SK-N-SH (cell line): Measurements from ENCODE around the gene ACSS1. TPM values are rescaled to one million over a fixed set of nuclear protein-coding genes. Genes with fewer than 3 reads are reported as not detected.

Experiments used
- CTCF ChIA-PET: fragments of 300-600, 350-600 bp; formaldehyde crosslinking; extraction: SDS; loops from one replicate; lab custom pipeline; 2021; lab: Yijun Ruan, JAX
- POLR2A ChIA-PET: fragments of 350-600 bp; sonication (Branson Sonifier 250); formaldehyde crosslinking; extraction: SDS; loops from one replicate; lab custom pipeline; 2020; ENCODE audit warnings: antibody characterized with exemption, inconsistent platforms; lab: Yijun Ruan, JAX
- DNase-seq: peaks from one replicate; pipeline ENCODE4 v3.0.0; 2012
- H2AFZ ChIP-seq: fragments of 200-600 bp; sonication (generic); 2 replicates; pipeline ENCODE4 v1.8.1; 2016; ENCODE audit warnings: antibody characterized with exemption, mild to moderate bottlenecking, low read depth
- H3F3A ChIP-seq: fragments of 200-600 bp; sonication (generic); replicated peaks from 2 replicates; pipeline ENCODE3; 2016; ENCODE audit warnings: antibody characterized with exemption, mild to moderate bottlenecking; ENCODE audit not compliant: insufficient read depth
- H3K27ac ChIP-seq, 2 experiments: fragments of 200-500 bp in 1 of 2; fragments of 200-600 bp in 1 of 2; sonication (Bioruptor generic) in 1 of 2; sonication (generic), shearing (Covaris generic) in 1 of 2; 2 replicates each; pipeline versions ENCODE4 v1.5.1 to v1.6.1; 2014 to 2016; ENCODE audit warnings: low read depth in 2 of 2, inconsistent platforms in 1 of 2, low read length in 1 of 2, mild to moderate bottlenecking in 1 of 2, mixed read lengths in 1 of 2
- H3K27me3 ChIP-seq: fragments of 200-600 bp; sonication (generic), shearing (Covaris generic); 2 replicates; pipeline ENCODE4 v1.6.1; 2016; ENCODE audit warnings: mixed run types; ENCODE audit not compliant: insufficient read depth
- H3K36me3 ChIP-seq, 2 experiments: fragments of 200-500 bp in 1 of 2; fragments of 200-600 bp in 1 of 2; sonication (Bioruptor generic) in 1 of 2; sonication (generic) in 1 of 2; replicated peaks in 1 of 2; 2 replicates each; pipeline versions ENCODE3 to v1.5.1; 2014 to 2016; ENCODE audit warnings: low read length in 1 of 2, mild to moderate bottlenecking in 1 of 2; ENCODE audit not compliant: insufficient read depth in 2 of 2, control insufficient read depth in 1 of 2
- H3K4me1 ChIP-seq, 2 experiments: fragments of 200-500 bp in 1 of 2; fragments of 200-600 bp in 1 of 2; sonication (Bioruptor generic) in 1 of 2; sonication (generic), shearing (Covaris generic) in 1 of 2; 2 replicates each; pipeline versions ENCODE4 v1.5.1 to v1.6.1; 2014 to 2016; ENCODE audit warnings: low read depth in 1 of 2, low read length in 1 of 2, mixed run types in 1 of 2; ENCODE audit not compliant: insufficient read depth in 2 of 2, control insufficient read depth in 1 of 2
- H3K4me2 ChIP-seq: fragments of 200-600 bp; sonication (generic), shearing (Covaris generic); 2 replicates; pipeline ENCODE4 v1.6.1; 2017; ENCODE audit warnings: mixed run types
- H3K4me3 ChIP-seq, 2 experiments: fragments of 200-500 bp in 1 of 2; fragments of 200-600 bp in 1 of 2; sonication (Bioruptor generic) in 1 of 2; sonication (generic), shearing (Covaris generic) in 1 of 2; 2 replicates each; pipeline versions ENCODE4 v1.5.1 to v1.8.1; 2014 to 2016; ENCODE audit warnings: low read depth in 2 of 2, inconsistent platforms in 1 of 2, low read length in 1 of 2, mild to moderate bottlenecking in 1 of 2, mixed read lengths in 1 of 2, moderate library complexity in 1 of 2
- H3K79me2 ChIP-seq: fragments of 200-600 bp; sonication (generic); 2 replicates; pipeline ENCODE4 v1.8.1; 2017; ENCODE audit warnings: mild to moderate bottlenecking; ENCODE audit not compliant: insufficient read depth
- H3K9ac ChIP-seq: fragments of 200-600 bp; sonication (generic); 2 replicates; pipeline ENCODE4 v1.6.1; 2017; ENCODE audit warnings: mixed run types
- H3K9me2 ChIP-seq: fragments of 200-600 bp; sonication (generic); 2 replicates; pipeline ENCODE4 v1.6.1; 2017; ENCODE audit warnings: mixed run types
- H3K9me3 ChIP-seq: fragments of 200-600 bp; sonication (generic); 2 replicates; pipeline ENCODE4 v1.6.1; 2017; ENCODE audit warnings: mixed run types, mild to moderate bottlenecking, moderate library complexity
- H4K20me1 ChIP-seq: fragments of 200-600 bp; sonication (generic); 2 replicates; pipeline ENCODE4 v1.6.1; 2017; ENCODE audit warnings: mild to moderate bottlenecking, mixed run types; ENCODE audit not compliant: insufficient read depth
- EZH2phosphoT487 ChIP-seq: fragments of 200-600 bp; sonication (generic); IDR thresholded peaks from 2 replicates; pipeline ENCODE4 v1.6.1; 2017; ENCODE audit warnings: low read depth, mixed run types, mild to moderate bottlenecking, antibody characterized with exemption, moderate library complexity, borderline replicate concordance
- FOSL2 ChIP-seq: IDR thresholded peaks from 2 replicates; pipeline ENCODE4 v1.4.0; 2012; ENCODE audit warnings: low read depth, mild to moderate bottlenecking, moderate library complexity, borderline replicate concordance
- GABPA ChIP-seq: IDR thresholded peaks from 2 replicates; pipeline ENCODE4 v1.4.0; 2012; ENCODE audit warnings: low read depth, mild to moderate bottlenecking
- MXI1 ChIP-seq: IDR thresholded peaks from 2 replicates; pipeline ENCODE4 v1.6.1; 2012; ENCODE audit warnings: mild to moderate bottlenecking, low read depth, low read length, improper control_type of control experiment
- RAD21 ChIP-seq: IDR thresholded peaks from 2 replicates; pipeline ENCODE4 v1.6.1; 2012; ENCODE audit warnings: mild to moderate bottlenecking, low read length
- RCOR1 ChIP-seq: fragments of 150-350 bp; IDR thresholded peaks from 2 replicates; pipeline ENCODE4 v1.6.1; 2017; ENCODE audit warnings: antibody characterized with exemption, low read length
- SIN3A ChIP-seq: IDR thresholded peaks from 2 replicates; pipeline ENCODE4 v1.6.1; 2012; ENCODE audit warnings: low read depth, mild to moderate bottlenecking, low read length, moderate library complexity, borderline replicate concordance
- SMC3 ChIP-seq: IDR thresholded peaks from 2 replicates; pipeline ENCODE4 v1.6.1; 2012; ENCODE audit warnings: low read depth, low read length, improper control_type of control experiment
- WGBS: methylation state at CpG from one replicate; pipeline ENCODE4 v1.1.6; 2017; ENCODE audit warnings: low lambda C conversion rate; 5-methylcytosine and 5-hydroxymethylcytosine counted together
- polyA plus RNA-seq, 3 experiments: library from polyadenylated mRNA; depleted of rRNA; stranded (reverse); fragments of >200 nt; gene quantifications; 2 replicates each; pipeline ENCODE4 v1.2.3, GENCODE V29; 2012
- TF ChIP-seq, protein P1 (sequence below): fragments of 150-350 bp; IDR thresholded peaks from 2 replicates; pipeline ENCODE4 v1.6.1; 2016; ENCODE audit warnings: mild to moderate bottlenecking, low read depth, low read length
- TF ChIP-seq, protein P2 (sequence below): IDR thresholded peaks from 2 replicates; pipeline ENCODE4 v1.6.1; 2012; ENCODE audit warnings: mild to moderate bottlenecking, low read depth, low read length, moderate library complexity
- TF ChIP-seq, protein P3 (sequence below): fragments of 200-600 bp; sonication (generic); IDR thresholded peaks from 2 replicates; pipeline ENCODE4 v1.6.1; 2017; ENCODE audit warnings: antibody characterized with exemption, mild to moderate bottlenecking, moderate library complexity

The ACSS1 gene
- polyA plus RNA-seq, 1 of the 3 experiments (the other 2 are of a cell fraction), result 2.0 TPM

DNA sequence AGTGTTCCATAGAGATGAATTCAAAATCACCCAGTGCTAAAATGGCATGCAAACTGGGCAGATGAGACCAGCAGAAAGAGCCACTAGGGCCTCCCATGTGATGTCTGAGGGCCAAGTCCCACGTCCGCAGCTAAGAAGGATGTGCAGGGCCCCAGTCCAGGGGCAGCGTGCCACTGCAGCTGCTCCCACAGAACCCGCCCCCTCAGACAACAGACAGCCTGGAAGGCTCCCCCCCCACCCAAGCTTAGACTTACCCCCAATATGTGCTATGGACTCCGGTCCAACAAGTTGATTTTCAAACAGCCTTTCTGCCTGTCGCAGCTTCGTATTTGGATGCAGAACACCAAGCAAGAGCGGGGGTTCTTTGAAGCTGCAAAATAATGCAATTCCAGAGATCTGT, 79.4 kb downstream of the ACSS1 start:
- H3K27me3 ChIP-seq, result no peaks in the 10 kb centered on the region
- H3K36me3 ChIP-seq, result peaks cover 45 to 46% of the 10 kb centered on the region in 2 experiments
- no peak overlapping the region for H3K27ac ChIP-seq
- H3F3A ChIP-seq, result no peaks in the 10 kb centered on the region
- H2AFZ ChIP-seq, result no peak overlapping the region
- 98% methylated on average over 4 of the region's 8 CpGs for WGBS
- POLR2A ChIA-PET, result no interaction called here
- H3K9me3 ChIP-seq, result peaks cover 14% of the 10 kb centered on the region; the same call in 1 of the 2 replicates
- H4K20me1 ChIP-seq, result no peaks in the 10 kb centered on the region
- TF ChIP-seq FOSL2, result no peak
- TF ChIP-seq SMC3, result no peak
- no peak for TF ChIP-seq RCOR1
- TF ChIP-seq RAD21, result no peak
- TF ChIP-seq EZH2phosphoT487, result no peak
- TF ChIP-seq GABPA, result no peak
- TF ChIP-seq SIN3A, result no peak
- TF ChIP-seq, protein P1, sequence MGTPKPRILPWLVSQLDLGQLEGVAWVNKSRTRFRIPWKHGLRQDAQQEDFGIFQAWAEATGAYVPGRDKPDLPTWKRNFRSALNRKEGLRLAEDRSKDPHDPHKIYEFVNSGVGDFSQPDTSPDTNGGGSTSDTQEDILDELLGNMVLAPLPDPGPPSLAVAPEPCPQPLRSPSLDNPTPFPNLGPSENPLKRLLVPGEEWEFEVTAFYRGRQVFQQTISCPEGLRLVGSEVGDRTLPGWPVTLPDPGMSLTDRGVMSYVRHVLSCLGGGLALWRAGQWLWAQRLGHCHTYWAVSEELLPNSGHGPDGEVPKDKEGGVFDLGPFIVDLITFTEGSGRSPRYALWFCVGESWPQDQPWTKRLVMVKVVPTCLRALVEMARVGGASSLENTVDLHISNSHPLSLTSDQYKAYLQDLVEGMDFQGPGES, result no peak
- TF ChIP-seq, protein P2, sequence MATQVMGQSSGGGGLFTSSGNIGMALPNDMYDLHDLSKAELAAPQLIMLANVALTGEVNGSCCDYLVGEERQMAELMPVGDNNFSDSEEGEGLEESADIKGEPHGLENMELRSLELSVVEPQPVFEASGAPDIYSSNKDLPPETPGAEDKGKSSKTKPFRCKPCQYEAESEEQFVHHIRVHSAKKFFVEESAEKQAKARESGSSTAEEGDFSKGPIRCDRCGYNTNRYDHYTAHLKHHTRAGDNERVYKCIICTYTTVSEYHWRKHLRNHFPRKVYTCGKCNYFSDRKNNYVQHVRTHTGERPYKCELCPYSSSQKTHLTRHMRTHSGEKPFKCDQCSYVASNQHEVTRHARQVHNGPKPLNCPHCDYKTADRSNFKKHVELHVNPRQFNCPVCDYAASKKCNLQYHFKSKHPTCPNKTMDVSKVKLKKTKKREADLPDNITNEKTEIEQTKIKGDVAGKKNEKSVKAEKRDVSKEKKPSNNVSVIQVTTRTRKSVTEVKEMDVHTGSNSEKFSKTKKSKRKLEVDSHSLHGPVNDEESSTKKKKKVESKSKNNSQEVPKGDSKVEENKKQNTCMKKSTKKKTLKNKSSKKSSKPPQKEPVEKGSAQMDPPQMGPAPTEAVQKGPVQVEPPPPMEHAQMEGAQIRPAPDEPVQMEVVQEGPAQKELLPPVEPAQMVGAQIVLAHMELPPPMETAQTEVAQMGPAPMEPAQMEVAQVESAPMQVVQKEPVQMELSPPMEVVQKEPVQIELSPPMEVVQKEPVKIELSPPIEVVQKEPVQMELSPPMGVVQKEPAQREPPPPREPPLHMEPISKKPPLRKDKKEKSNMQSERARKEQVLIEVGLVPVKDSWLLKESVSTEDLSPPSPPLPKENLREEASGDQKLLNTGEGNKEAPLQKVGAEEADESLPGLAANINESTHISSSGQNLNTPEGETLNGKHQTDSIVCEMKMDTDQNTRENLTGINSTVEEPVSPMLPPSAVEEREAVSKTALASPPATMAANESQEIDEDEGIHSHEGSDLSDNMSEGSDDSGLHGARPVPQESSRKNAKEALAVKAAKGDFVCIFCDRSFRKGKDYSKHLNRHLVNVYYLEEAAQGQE, result no peak
- TF ChIP-seq, protein P3, sequence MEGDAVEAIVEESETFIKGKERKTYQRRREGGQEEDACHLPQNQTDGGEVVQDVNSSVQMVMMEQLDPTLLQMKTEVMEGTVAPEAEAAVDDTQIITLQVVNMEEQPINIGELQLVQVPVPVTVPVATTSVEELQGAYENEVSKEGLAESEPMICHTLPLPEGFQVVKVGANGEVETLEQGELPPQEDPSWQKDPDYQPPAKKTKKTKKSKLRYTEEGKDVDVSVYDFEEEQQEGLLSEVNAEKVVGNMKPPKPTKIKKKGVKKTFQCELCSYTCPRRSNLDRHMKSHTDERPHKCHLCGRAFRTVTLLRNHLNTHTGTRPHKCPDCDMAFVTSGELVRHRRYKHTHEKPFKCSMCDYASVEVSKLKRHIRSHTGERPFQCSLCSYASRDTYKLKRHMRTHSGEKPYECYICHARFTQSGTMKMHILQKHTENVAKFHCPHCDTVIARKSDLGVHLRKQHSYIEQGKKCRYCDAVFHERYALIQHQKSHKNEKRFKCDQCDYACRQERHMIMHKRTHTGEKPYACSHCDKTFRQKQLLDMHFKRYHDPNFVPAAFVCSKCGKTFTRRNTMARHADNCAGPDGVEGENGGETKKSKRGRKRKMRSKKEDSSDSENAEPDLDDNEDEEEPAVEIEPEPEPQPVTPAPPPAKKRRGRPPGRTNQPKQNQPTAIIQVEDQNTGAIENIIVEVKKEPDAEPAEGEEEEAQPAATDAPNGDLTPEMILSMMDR, result no peak
- no peak for TF ChIP-seq MXI1
- no peaks in the 10 kb centered on the region for H3K4me1 ChIP-seq
- H3K79me2 ChIP-seq, result peaks cover 13% of the 10 kb centered on the region; the same call in 1 of the 2 replicates
- DNase-seq, result no peak
- no peak overlapping the region for H3K4me3 ChIP-seq
- H3K9me2 ChIP-seq, result no peaks in the 10 kb centered on the region
- CTCF ChIA-PET, result no interaction called here
- H3K9ac ChIP-seq, result no peak overlapping the region
- no peak overlapping the region for H3K4me2 ChIP-seq
